Choroid plexus epithelial cell (primary cell): ENCODE results near the gene PRSS2.
"Not testable (repeated sequence)": the region's sequence is repeated elsewhere in the genome, so short reads cannot be mapped to it uniquely, and the experiment has no call there.

ENCODE experiments used
- DNase-seq: peaks from one replicate; pipeline ENCODE4 v3.0.0-alpha.2; 2010; ENCODE audit warnings: low read depth
- H3K4me3 ChIP-seq: 2 replicates; pipeline ENCODE4 v1.5.1; 2011; ENCODE audit warnings: low read depth, mild to moderate bottlenecking, control low read depth, low read length, moderate library complexity
- TF ChIP-seq, protein P1 (sequence below): conservative IDR thresholded peaks from 2 replicates; pipeline ENCODE4 v1.5.1; 2011; ENCODE audit warnings: low read depth, mild to moderate bottlenecking, control low read depth, inconsistent platforms, low read length, moderate library complexity

Gene PRSS2

DNA sequence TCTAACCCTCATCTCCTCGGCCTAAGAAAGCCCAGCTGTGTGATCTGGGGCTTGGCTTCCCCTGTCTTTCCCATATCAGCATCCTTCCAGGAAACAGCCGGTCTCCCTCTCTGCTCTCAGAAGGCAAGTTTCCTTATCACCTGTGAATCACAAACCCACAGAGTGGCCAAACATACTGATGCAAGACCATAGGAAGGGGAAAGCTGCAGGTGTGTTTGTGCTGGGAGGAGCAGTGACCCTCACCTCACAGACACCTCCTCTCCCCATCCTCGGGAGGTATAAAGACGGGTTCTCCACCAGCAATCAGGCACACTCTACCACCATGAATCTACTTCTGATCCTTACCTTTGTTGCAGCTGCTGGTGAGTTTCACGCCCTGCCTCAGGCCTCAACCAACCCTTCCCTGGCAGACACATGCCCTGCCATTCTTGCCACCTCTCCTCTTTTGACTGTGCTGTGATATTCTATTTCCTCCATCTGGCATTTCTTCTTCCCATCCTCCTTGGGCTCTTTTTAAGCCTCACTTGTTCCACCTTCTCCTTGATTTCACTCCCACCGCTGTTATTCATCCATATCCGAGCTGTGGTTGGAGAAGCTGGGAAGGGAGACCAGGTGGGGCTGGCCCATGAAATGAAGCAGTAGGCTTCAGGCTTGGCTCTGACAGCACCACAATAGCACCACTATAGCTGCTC, at the start of gene PRSS2:
Gene PRSS2, plus strand, starts transcription at position 310 of the 692 bp plus-strand sequence. Its CDS starts 13 bp downstream, at position 323.
- DNase-seq = no peak
- TF ChIP-seq, protein P1, sequence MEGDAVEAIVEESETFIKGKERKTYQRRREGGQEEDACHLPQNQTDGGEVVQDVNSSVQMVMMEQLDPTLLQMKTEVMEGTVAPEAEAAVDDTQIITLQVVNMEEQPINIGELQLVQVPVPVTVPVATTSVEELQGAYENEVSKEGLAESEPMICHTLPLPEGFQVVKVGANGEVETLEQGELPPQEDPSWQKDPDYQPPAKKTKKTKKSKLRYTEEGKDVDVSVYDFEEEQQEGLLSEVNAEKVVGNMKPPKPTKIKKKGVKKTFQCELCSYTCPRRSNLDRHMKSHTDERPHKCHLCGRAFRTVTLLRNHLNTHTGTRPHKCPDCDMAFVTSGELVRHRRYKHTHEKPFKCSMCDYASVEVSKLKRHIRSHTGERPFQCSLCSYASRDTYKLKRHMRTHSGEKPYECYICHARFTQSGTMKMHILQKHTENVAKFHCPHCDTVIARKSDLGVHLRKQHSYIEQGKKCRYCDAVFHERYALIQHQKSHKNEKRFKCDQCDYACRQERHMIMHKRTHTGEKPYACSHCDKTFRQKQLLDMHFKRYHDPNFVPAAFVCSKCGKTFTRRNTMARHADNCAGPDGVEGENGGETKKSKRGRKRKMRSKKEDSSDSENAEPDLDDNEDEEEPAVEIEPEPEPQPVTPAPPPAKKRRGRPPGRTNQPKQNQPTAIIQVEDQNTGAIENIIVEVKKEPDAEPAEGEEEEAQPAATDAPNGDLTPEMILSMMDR = no peak
- H3K4me3 ChIP-seq = no peak within 1 kb of the TSS

DNA sequence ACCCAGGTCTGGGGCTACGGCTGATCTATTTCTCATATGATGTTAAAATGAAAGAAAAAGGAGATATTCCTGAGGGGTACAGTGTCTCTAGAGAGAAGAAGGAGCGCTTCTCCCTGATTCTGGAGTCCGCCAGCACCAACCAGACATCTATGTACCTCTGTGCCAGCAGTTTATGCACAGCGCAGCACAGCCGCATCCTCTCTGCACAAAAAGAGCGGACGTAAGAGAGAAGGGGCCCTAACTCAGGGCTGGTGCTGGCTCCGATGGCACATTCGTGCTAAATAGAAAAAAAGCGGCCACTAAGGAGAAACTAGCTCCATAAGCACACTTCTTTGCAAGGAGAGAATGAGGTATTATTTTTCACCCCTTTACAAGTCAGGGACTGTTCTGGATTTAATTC, 49.8 kb upstream of the PRSS2 start:
- TF ChIP-seq, protein P1 = no peak
- no peak for DNase-seq
- H3K4me3 ChIP-seq = no peak overlapping the region

DNA sequence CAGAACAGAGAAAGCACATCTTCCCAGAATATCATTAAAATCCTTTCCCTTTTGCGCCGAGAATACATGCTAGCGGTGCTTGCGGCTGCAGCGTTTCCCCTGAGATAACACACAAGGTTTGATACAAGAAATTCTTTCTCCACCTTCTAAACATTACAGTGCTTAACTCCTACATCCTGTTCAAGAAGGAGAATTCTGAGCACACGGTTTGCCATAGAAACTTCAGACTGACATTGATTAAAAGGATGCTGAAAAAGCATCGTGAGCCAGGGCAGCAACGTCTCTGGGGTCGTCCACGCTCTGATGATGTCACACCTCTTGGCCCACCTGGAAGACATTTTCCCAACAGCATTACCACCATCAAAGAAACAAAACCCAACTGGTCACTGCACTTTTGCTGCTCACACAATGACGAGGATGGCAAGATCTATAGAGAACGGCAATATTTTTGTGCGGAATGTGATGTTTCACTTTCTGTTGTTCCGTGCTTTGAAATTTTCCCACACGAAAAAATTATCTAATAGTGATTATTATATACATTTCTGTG, 48.4 kb upstream of the PRSS2 start:
- no peak for DNase-seq
- TF ChIP-seq, protein P1 = no peak
- no peak overlapping the region for H3K4me3 ChIP-seq

DNA sequence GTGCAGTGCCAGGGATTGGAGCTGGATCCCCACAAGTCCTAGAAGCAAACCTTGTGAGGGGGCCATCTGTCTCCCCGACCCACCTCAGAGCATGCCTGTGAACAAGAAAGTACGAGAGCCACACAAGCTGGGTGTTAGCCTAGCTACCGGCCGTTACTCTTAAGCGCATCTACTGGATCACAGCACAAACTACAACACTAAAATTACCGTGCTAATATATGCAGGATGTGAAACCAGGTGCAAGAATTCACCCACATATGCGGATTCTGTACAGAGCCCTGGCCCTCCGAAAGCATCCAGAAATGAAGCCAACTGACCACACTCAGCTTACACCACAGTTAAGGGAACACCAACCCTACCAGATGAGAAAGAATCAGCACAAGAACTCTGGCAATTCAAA, 37.5 kb upstream of the PRSS2 start:
- TF ChIP-seq, protein P1 = no peak
- DNase-seq = no peak
- no peak overlapping the region for H3K4me3 ChIP-seq

DNA sequence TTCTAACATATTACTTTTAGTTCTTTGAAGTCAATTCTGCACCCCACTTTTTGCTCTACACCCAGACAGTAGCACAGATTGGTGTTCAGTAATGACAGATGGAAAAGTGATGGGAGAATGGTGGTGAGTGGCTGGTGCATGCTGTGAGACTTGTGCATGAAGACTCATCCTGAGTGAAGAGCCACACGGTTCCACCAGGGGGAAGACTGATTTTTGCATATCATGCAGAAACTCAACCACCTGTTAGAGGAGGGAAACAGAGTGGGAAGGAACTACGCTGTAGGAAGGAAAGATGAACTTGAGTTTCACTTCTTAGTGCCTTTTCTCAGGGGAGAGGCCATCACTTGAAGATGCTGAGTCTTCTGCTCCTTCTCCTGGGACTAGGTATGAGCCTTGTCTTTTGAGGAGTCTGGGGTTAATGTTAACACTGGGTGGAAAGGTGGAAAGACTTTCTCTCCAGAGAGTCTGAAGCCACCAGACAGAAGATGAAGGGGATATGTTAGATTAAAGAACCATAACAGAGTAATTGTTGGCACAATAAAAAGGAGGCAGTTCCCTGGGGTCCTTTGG, 30.8 kb upstream of the PRSS2 start:
- no peak overlapping the region for H3K4me3 ChIP-seq
- TF ChIP-seq, protein P1 = peak; percentile 27
- peak; percentile 6 for DNase-seq

DNA sequence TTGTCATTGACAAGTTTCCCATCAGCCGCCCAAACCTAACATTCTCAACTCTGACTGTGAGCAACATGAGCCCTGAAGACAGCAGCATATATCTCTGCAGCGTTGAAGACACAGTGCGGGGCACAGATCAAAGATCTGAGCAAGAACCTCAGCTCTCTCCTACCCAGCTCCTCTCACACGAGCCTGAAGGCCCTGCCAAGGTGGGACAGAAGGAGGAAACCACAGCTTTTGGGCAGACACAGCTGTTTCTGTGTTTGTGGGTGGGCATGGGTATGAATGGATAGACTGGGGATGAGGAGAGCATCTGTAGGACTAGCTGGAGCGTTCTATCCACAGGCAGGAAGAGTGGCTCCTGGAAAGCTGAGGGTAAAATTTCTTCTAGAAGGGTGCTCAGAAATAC, 30.0 kb upstream of the PRSS2 start:
- H3K4me3 ChIP-seq = no peak overlapping the region
- no peak for DNase-seq
- TF ChIP-seq, protein P1 = no peak

DNA sequence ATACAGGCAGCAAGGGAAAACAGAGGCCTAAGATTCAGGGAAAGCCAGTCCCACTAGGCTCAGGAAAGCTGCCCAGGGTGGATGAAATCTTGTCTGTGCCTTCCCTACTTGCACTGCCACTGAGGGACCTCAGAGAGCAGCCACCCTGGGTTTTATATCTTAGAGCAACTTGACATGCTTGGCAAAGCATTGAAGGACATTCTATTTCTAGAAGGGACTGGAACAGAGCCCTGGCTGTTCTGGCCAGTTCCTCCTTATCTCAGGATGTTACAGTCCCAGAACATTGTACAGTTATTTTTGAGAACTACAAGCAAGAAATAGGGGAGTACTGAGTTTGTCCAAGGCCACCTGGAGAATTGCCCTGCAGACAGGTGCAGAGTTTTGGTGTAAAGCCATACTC, 28.8 kb upstream of the PRSS2 start:
- not testable (repeated sequence) for H3K4me3 ChIP-seq, DNase-seq
